OCI-LY3 (cell line): ENCODE results near the gene SOX13.

Source experiments
- EZH2phosphoT487 ChIP-seq: fragments of 200-600 bp; shearing (Covaris generic); IDR thresholded peaks from 2 replicates; pipeline ENCODE4 v1.6.1; 2018; ENCODE audit warnings: antibody characterized with exemption, mixed run types, low read depth
- TF ChIP-seq, protein P1 (sequence below): fragments of 200-600, 300-600 bp; sonication (generic); IDR thresholded peaks from 2 replicates; pipeline ENCODE4 v1.5.1; 2014; ENCODE audit warnings: antibody characterized with exemption, low read length, low read depth

DNA sequence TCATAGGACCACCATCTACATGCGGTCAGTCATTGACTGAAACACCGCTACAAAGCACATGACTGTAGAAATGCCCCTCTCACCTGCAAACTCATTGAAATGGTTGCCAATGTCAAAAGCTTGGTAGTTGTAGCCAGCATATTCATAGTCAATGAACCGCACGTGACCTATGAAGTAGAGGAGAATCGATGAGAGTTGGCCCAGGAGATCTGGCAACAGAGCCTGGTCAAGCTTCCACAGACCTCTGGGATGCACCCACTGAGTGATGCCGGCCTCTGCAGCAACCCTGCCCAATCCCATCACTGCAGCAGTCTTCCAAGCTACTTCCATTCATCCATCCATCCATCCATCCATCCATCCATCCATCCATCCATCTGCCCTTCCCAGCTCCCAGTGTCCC lies 67.0 kb downstream of the SOX13 start:
- TF ChIP-seq, protein P1, sequence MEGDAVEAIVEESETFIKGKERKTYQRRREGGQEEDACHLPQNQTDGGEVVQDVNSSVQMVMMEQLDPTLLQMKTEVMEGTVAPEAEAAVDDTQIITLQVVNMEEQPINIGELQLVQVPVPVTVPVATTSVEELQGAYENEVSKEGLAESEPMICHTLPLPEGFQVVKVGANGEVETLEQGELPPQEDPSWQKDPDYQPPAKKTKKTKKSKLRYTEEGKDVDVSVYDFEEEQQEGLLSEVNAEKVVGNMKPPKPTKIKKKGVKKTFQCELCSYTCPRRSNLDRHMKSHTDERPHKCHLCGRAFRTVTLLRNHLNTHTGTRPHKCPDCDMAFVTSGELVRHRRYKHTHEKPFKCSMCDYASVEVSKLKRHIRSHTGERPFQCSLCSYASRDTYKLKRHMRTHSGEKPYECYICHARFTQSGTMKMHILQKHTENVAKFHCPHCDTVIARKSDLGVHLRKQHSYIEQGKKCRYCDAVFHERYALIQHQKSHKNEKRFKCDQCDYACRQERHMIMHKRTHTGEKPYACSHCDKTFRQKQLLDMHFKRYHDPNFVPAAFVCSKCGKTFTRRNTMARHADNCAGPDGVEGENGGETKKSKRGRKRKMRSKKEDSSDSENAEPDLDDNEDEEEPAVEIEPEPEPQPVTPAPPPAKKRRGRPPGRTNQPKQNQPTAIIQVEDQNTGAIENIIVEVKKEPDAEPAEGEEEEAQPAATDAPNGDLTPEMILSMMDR: no peak
- no peak for TF ChIP-seq EZH2phosphoT487
